ENCODE results near the gene TDRD5.

TDRD5 gene

GRCh38 chr1:179731643-179732042 is 140.0 kb downstream of the TDRD5 start:
- Histone ChIP-seq H3K36me3 (no peaks in the 10 kb centered on the region), H3K4me3 (ENCODE audit: low read depth, low read length) (no peak overlapping the region), H3K27ac (no peak overlapping the region), H3K27me3 (ENCODE audit: insufficient read depth, low read depth, severe bottlenecking) (no peaks in the 10 kb centered on the region), H3K9me3 (ENCODE audit: severe bottlenecking) (no peaks in the 10 kb centered on the region)
- DNase-seq, result no peak
- no peak for TF ChIP-seq CTCF (IDR thresholded peaks at IDR 0.05; ENCODE audit: low read depth, low read length)

Data from WERI-Rb-1 (cell line).